Ureter (tissue), 1 donor: ENCODE measurements around the gene MED13. TPM values are rescaled to one million over a fixed set of nuclear protein-coding genes. Genes with fewer than 3 reads are reported as not detected.

Experiments
- DNase-seq: peaks from one replicate; pipeline ENCODE4 v3.0.0-alpha.2; 2020; ENCODE audit warnings: low spot score
- total RNA-seq: library from RNA; stranded (reverse); gene quantifications from one replicate; pipeline ENCODE4 v1.2.4, GENCODE V29; 2023
- donor health status: DM: yes; HTN: yes; CAD: no.

The MED13 gene, protein sequence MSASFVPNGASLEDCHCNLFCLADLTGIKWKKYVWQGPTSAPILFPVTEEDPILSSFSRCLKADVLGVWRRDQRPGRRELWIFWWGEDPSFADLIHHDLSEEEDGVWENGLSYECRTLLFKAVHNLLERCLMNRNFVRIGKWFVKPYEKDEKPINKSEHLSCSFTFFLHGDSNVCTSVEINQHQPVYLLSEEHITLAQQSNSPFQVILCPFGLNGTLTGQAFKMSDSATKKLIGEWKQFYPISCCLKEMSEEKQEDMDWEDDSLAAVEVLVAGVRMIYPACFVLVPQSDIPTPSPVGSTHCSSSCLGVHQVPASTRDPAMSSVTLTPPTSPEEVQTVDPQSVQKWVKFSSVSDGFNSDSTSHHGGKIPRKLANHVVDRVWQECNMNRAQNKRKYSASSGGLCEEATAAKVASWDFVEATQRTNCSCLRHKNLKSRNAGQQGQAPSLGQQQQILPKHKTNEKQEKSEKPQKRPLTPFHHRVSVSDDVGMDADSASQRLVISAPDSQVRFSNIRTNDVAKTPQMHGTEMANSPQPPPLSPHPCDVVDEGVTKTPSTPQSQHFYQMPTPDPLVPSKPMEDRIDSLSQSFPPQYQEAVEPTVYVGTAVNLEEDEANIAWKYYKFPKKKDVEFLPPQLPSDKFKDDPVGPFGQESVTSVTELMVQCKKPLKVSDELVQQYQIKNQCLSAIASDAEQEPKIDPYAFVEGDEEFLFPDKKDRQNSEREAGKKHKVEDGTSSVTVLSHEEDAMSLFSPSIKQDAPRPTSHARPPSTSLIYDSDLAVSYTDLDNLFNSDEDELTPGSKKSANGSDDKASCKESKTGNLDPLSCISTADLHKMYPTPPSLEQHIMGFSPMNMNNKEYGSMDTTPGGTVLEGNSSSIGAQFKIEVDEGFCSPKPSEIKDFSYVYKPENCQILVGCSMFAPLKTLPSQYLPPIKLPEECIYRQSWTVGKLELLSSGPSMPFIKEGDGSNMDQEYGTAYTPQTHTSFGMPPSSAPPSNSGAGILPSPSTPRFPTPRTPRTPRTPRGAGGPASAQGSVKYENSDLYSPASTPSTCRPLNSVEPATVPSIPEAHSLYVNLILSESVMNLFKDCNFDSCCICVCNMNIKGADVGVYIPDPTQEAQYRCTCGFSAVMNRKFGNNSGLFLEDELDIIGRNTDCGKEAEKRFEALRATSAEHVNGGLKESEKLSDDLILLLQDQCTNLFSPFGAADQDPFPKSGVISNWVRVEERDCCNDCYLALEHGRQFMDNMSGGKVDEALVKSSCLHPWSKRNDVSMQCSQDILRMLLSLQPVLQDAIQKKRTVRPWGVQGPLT (N-terminal part only)
- total RNA-seq, result 86.2 TPM

DNA sequence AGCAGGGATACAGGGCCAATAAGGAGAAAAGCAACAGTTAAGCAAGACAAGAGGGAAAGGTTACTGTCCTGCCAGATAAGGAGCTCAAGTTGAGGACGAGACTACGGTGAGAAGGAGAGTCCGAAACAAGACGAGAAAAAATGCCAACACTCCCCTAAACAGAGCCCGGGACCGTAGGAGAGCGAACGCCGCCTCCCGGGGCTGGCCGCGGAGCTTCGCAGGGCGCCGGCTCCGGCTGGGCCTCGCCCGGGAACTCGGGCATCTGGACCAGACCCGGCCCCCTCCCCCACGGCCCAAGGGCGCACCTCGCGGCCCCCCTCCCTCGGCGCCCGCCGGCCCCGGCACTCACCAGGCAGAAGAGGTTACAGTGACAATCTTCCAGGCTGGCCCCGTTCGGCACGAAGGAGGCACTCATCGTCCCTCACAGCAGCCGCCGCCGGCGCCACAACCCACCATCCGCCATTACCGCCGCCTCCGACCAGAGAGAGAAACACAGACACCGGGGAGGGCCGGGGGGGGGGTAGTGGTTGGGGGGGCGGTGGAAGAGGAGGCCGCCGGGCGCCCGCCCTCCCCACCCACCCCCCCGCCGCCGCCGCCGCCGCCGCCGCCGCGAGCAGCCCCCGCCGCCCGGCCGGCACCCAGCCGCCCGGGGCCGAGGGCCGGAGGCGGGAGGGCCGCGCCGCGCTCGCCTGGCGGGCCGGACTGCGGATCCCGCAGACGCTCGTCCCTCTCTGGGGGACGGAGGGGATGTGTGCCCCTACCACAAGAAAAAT lies at the start of gene MED13:
MED13 (minus strand) TSS at position 488 of the 773 bp plus-strand sequence; CDS start at position 415, 73 bp downstream.
- peak; percentile 69 for DNase-seq

DNA sequence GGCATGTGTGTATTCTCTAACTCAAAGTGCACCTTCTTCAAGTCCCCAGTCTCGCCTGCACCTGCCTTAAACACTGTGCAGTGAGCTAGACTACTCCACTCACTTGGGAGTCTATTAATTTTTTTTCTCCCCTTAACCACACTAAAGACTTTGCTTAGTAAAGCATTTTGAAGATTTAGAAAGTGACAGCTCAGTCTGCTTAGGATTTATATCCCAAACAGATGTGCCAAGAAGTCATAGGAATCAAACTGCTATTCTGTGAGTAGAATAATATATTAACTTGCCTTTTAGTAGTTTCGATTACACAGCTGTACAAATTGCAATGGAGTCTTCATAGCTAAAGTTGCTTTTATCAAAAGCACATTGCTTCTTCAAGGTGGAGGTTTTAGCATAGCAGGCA lies 47.2 kb upstream of the MED13 start:
- no peak for DNase-seq

DNA sequence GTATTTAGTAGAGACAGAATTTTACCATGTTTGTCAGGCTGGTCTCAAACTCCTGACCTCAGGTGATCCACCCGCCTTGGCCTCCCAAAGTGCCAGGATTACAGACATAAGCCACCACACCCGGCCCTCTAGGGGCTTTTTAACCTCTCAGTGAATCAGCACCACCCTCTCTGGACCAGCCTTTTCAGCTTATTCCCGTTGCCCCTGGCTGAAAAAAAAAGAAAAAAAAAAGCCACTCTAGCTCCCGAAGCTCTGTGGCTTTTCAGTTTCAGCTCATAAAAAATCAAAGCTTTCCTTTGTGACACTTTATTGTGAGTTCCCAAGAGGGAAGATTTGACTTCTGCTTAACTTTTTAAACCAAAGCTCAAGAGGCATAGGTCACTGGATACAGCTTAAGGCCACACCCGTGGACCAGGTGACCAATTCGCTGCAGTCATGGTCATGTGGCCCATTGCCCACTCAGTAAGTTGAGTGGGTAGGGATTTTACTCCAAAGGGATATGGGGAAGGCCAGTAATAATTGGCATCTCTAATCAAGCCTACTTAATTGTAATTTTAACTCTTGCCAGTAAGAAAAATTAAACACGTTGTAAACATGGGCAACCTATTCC lies 46.6 kb upstream of the MED13 start:
- DNase-seq, result no peak

DNA sequence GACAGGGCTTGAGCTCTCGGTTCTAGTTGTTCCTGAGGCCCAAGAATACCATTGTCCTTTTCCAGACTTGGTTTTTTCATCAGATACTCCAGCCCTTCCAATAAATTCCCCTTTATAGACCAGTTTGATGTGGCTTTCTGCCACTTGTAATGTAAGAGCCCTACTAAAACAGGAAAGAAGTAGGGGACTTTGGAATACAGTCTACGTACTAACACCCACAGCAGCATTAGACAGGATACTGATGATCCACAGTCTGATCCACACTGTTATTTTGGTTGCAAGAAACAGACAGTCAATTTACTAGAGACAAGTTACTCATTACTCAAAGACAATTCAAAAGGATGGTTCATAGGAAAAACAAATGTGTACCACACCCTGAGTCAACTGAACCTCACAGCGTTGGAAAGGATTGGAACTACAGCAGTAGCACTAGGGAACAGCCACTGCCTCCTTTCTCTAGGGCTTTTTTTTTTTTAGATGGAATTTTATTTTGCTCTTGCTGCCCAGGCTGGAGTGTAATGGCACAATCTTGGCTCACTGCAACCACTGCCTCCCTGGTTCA lies 45.9 kb upstream of the MED13 start:
- no peak for DNase-seq

DNA sequence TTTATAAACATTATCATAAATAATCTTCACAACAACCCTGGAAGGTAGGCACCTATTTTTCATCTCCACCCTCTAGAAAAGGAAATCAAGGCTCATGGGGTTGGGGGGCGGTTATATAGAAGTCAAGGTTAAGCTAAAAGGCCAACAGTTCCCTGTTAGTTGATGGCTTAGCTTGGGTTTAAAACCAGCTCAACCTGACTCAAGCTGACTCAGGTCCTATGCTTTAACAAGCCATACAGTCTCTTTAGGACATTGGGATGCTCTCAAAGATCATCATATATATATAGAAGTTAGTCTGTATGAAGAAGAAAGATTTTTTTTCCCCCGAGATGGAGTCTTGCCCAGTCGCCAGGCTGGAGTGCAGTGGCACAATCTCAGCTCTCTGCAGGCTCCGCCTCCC lies 44.8 kb upstream of the MED13 start:
- DNase-seq, result no peak

DNA sequence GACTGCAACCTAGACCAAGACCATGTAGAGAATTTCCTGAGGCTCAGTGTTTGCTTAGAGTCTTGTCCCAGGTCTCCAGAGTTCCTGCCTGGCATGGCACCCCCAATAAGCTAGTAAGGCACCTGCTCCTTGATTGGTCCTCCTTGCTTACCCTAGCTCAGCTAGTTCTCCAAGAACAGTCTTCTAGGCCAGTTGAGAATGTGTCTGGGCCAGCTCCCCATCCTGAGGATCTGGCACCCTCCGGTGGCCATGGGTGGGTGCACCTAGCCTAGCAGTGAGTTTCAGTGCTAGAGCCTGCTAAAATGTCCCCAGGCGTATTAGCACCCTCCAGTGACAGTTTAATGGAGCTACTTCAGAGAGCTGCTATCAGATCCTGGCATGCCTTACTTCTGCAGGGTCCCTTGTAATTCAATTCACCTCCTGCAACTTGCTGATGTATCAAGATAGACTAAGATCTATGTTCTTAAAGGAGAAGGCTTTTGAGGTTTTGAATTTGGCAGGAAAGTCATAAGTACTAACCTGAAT lies 44.4 kb upstream of the MED13 start:
- peak; percentile 59 for DNase-seq

DNA sequence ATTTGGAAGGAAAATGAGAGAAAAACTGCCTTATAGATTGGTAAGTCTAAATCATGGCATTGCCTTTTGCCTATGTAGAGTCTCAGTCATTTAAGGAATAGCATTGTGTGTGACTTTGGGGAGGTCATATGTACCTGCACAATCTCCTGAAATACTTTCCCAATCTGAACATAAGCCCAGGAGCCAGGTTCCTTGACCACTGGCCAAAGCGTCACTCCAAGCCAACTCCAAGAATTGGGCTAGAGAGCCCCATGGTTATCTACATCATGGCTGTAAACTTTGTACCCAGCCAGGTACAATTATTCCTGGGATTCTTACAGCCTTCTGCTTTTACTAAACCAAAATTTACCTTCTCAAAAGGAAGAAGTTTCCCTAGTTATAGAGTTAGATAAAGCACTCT lies 40.8 kb upstream of the MED13 start:
- no peak for DNase-seq

DNA sequence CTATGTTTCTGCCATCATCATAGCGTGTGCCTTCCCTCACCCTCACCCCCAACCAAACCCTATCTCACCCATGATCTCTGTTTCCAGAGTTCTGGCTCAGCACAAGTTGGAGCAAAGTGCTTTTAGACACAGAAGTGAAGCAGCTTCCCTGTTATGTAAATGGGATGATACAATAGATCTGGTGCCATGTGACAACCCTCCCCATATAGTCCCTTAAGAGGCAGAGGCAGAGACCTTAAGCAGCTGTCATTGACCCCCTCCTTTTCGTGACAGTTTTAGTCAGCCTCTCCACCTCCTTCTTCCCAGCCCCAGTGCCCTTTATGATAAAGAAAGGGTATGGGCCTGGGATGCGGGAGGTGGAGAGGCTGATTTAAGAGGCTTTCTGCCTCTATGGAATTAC lies 40.3 kb upstream of the MED13 start:
- DNase-seq, result no peak

DNA sequence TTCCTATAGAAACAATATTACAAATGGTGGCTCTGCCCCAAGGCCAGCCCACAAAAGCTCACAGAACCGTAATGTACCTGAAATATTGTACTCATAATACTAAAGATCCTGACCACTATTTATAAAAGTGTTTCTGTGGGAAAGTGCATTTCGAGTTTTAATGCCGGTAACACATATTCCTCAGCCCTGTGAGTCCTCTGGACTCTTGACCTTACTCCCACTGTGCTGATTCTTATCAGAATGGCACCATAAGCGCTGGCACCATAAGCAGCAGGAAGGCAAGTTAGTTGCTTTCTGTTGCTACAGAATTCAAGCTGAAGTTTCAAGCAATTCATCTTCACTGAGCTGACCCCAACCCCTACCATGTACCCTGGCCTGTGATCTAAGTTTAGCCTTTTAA lies 36.4 kb upstream of the MED13 start:
- DNase-seq, result no peak

DNA sequence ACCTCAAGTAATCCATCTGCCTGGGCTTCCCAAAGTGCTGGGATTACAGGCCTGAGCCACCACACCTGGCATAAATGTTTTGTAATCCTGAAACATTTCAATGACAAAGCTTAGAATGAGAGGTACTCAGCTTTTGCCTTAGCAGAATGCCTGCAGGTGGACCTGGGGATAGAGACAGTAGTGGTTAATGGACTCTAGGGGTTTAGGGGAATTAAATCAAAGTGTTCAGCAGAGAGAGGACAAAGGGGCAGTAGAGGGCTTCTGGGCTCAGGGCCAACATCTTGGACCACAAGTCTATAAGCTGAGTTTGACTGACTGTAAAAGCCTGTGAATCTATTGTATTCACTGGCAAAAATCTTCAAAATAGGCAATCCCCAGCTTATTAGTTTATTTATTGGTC lies 36.0 kb upstream of the MED13 start:
- no peak for DNase-seq

DNA sequence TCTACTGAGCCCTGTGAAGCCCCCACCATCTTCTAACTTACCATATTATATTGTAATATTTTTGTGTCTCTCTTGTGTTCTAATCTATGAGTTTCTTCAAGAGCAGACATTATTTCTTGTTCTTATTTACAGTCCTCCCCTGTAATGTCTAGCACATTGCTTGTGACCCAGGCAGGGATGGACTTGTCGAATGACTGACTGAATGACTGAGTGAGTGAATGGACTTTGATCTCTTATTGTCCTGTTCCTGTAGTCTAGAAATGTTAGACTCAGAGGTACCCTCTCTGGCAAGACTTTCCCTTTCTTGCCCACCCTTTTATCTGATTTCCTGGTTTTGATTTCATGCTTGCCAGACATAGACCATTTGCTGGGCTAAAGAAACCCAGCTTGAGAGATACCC lies 35.0 kb upstream of the MED13 start:
- no peak for DNase-seq

DNA sequence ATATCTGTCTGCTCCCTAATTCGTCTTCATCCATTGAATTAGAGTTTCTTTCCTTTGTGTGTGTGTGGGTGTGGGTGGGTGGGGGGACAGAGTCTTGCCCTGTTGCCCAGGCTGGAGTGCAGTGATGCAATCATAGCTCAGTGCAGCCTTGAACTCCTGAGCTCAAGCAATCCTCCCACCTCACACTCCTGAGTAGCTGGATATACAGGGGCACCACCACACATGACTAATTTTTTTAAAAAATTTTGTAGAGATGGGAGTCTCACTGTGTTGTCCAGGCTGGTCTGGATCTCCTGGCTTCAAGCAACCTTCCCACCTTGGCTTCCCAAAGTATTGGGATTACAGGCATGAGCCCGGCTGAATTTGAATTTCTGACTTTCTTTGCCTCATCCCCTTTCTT lies 34.5 kb upstream of the MED13 start:
- DNase-seq, result no peak

DNA sequence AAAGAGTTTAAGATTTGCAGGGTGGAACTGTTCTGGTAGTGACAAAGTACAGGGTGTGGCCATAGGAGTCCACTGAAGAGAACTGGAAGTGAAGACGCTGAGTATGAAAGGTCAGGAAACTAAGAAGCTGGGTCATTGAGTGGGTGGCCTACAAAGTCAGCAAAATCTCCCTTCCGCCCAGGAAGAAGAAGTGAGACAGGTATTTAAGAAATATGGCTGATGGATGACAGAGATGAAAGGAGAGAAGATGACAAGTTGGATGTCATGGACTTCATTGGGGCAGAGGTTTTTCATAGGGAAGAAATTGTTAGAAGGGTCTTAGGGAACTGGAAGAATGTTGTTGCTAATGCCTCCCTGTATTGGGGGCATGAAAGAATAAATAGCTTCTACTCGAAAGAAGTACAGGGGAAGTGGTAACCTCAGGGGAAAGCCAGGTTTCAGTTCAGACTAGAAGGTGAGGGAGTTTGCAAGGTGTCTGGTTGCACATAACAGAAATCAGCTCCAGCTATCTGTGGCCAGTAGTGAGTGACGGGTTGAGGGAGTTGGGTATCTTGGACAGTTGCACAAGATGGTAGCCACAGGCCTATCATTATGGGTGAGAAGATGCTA lies 33.6 kb upstream of the MED13 start:
- no peak for DNase-seq

DNA sequence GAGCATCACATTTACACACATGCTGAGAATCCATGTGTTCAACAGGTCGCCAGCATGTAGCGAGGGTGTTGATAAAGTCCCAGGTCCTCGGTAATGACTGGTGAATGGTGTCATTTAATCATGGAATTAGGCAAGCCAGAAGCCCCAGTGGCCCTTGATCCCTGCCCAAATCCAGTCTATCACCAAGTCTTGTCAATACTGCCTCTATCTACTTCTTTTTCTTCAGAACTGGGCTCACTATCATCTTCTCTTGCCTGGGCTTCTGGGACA lies 31.3 kb upstream of the MED13 start:
- no peak for DNase-seq

DNA sequence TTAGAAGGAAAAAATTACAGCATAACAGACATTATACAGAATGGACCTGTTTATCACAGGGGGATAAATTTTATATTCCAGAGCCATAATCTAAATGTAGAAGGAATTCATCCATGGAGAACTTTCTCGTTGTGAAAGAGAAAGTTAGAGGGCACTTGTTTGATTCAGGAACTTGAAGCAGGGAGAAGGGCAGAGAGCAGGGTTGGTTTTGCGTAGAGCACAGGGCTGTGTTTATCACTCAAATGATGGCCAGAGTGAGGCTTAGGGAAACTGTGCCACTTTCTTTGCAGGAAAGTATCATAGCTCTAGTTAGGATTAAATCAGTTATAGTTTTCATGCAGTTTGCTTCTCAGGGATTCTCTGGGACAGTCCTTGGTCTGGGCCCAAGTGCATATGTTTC lies 29.1 kb upstream of the MED13 start:
- DNase-seq, result no peak

DNA sequence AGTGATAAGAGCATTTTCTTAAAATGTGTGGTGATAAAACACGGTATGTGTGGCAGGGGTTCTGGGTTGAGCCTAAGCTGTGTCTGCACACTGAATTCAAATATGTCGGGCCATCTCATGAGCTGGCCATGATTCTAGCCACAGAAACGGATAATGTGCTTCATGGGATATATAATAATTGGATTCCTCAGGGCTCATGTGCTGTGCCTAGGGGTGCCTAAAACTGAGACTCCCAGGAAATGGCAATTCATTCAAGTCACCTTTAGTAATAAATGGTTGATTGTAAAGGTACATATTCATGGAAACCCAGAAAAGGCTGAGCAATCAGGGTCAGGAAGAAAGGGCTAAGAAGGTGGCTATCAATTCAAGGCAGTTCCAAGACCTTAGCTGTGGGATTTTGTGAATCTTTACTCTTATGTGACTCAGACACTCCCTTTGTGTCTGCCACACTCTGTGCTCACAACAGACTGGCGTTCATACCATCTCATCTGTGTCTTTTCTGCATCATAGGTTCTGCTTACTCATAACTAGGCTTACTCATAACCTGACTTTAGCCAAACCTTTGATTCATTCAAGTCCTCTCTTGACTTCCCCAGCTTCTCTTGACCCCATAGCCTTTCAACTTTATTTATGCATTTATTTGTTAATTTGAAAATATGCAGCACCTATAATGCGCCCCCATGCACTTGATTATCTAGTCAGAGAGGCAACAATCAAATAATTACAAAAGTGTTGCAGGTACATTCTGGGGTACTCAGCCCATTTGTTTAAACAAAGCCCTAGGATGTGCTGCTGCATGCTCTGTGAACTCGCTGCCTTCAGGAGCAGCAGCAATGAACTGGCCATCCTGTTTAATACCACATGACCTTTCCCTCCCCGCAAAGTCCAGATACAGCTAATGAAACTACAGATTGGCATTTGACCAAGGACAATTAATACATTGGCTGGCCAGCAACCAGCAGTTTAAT lies 28.4 kb upstream of the MED13 start:
- no peak for DNase-seq

DNA sequence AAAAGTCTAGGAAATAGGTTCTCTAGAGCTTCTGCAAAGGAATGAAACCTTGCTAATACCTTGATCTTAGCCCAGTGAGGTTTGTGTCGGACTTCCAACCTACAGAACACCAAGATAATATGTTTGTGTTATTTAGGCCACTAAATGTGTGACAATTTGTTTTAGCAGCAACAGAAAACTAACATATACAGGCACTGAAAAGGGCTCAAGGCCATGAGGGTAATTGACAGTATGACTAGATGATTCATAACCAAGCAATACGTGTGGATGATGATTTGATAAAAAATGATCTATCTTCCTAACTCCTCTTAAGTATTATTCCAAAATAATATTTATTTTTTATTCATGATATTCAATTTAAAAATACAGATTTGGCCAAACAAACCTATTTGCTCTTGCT lies 27.7 kb upstream of the MED13 start:
- no peak for DNase-seq

DNA sequence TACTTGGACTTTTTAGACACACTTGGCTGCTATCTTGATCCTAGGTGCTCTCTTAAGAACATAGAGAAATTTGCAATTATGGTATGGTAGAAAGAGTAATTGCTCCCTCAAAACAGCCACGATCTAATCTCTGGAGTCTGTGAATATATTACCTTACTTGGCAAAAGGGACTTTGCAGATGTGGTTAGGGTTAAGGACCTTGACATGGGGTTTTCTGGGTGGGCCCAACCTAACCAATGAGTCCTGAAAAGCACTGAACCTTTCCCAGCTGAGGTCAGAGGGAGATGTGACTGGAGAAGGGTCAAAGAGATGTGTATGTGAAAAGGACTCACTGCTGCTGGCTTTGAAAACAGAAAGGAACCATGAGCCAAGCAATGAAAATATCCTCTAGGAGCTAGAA lies 26.7 kb upstream of the MED13 start:
- no peak for DNase-seq

DNA sequence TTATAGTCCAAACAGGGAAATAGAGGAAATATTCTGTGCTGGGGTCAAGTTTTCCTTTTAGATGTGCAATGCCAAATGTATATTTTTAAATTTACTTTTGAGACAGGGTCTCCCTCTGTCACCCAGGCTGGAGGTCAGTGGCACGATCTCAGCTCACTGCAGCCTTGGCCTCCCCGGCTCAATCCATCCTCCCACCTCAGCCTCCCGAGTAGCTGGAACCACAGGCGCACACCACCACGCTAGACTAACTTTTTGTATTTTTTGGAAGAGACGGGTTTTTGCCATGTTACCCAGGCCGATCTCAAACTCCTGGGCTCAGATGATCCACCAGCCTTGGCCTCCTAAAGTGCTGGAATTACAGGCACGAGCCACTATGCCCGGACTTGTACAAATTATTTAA lies 25.8 kb upstream of the MED13 start:
- no peak for DNase-seq
